K562 (cell line): ENCODE data around the gene KLHL29. TPM values are rescaled to one million over a fixed set of nuclear protein-coding genes. Genes with fewer than 3 reads are reported as not detected.

Source experiments
- ATAC-seq: fragments of 200-7000 bp; cut with Tn5 transposase; 3 replicates; pipeline ENCODE4 v1.9.1; 2020; ENCODE audit warnings: moderate library complexity
- BruUV-seq: library from RNA; stranded (reverse); fragments of 400-500 nt; replicated peaks from 2 replicates; lab custom pipeline; 2021; lab: Mats Ljungman, UMichigan
- CTCF ChIA-PET: fragments of 300-600 bp; formaldehyde crosslinking; extraction: SDS; loops from one replicate; lab custom pipeline; 2021; ENCODE audit warnings: low intra/inter-chr PET ratio; lab: Yijun Ruan, JAX
- POLR2A ChIA-PET: fragments of 300-600, 350-650 bp; sonication (Branson Sonifier 250); formaldehyde crosslinking; extraction: SDS; loops from one replicate; lab custom pipeline; 2021; ENCODE audit warnings: antibody characterized with exemption, inconsistent platforms; lab: Yijun Ruan, JAX
- DNase-seq, 4 experiments: peaks; one replicate each; pipeline versions ENCODE4 v3.0.0 to v3.0.0-alpha.2; 2011 to 2018; ENCODE audit warnings: low spot score in 3 of 4, mixed read lengths in 3 of 4; ENCODE audit errors: extremely low read depth in 1 of 4
- FAIRE-seq: peaks from 2 replicates; lab custom pipeline; 2011; peaks lifted over from hg19 to GRCh38; lab: Jason Lieb, UNC
- H2AFZ ChIP-seq: 2 replicates; pipeline ENCODE4 v1.6.0; 2011; ENCODE audit warnings: low read depth, low read length, control low read depth, inconsistent platforms
- H3K27ac ChIP-seq: fragments of 200-600 bp; 3 replicates; pipeline ENCODE4 v1.8.0; 2011; ENCODE audit warnings: low read depth, mild to moderate bottlenecking, control low read depth, inconsistent platforms, low read length, moderate library complexity, mixed read lengths; ENCODE audit errors: extremely low read depth
- H3K27me3 ChIP-seq, 2 experiments: fragments of 300-600 bp in 1 of 2; 2 replicates in 1 of 2; 3 replicates in 1 of 2; pipeline versions ENCODE4 v1.6.0 to v1.8.0; 2011; ENCODE audit warnings: inconsistent platforms in 2 of 2, low read length in 2 of 2, mild to moderate bottlenecking in 1 of 2, mixed read lengths in 1 of 2, moderate library complexity in 1 of 2; ENCODE audit not compliant: control insufficient read depth in 2 of 2, insufficient read depth in 2 of 2
- H3K36me3 ChIP-seq: fragments of 300-600 bp; 3 replicates; pipeline ENCODE4 v1.8.0; 2011; ENCODE audit warnings: mild to moderate bottlenecking, low read length, inconsistent platforms; ENCODE audit not compliant: control insufficient read depth, insufficient read depth
- H3K4me1 ChIP-seq, 2 experiments: fragments of 200-600 bp in 1 of 2; replicated peaks in 1 of 2; 2 replicates in 1 of 2; 3 replicates in 1 of 2; pipeline versions ENCODE4 v1.5.1 to v1.8.0; 2011; ENCODE audit warnings: inconsistent platforms in 2 of 2, low read length in 2 of 2, mild to moderate bottlenecking in 1 of 2, mixed read lengths in 1 of 2, moderate library complexity in 1 of 2; ENCODE audit not compliant: control insufficient read depth in 2 of 2, insufficient read depth in 2 of 2
- H3K4me2 ChIP-seq: 2 replicates; pipeline ENCODE4 v1.6.1; 2011; ENCODE audit warnings: low read length, control low read depth, inconsistent platforms, mixed read lengths; ENCODE audit not compliant: insufficient read depth
- H3K4me3 ChIP-seq: fragments of 200-600 bp; sonication (generic), shearing (Covaris generic); 2 replicates; pipeline ENCODE4 v1.5.1; 2016; ENCODE audit warnings: control low read depth, inconsistent platforms
- H3K79me2 ChIP-seq: fragments of 200-600 bp; 3 replicates; pipeline ENCODE4 v1.8.0; 2011; ENCODE audit warnings: low read length, inconsistent platforms; ENCODE audit not compliant: control insufficient read depth, insufficient read depth
- H3K9ac ChIP-seq, 2 experiments: 2 replicates each; pipeline versions ENCODE4 v1.6.0 to v1.6.1; 2011; ENCODE audit warnings: low read depth in 2 of 2, low read length in 2 of 2, control low read depth in 1 of 2, inconsistent platforms in 1 of 2, mild to moderate bottlenecking in 1 of 2, mixed read lengths in 1 of 2; ENCODE audit not compliant: insufficient read depth in 1 of 2
- H3K9me1 ChIP-seq: one replicate; pipeline ENCODE4 v1.6.0; 2011; ENCODE audit warnings: inconsistent platforms, mild to moderate bottlenecking, low read length, moderate library complexity; ENCODE audit not compliant: control insufficient read depth, insufficient read depth
- H3K9me3 ChIP-seq: replicated peaks from 2 replicates; pipeline ENCODE4 v1.5.1; 2011; ENCODE audit warnings: low read depth, low read length, inconsistent platforms; ENCODE audit not compliant: control insufficient read depth, insufficient read depth
- H4K20me1 ChIP-seq: replicated peaks from 2 replicates; pipeline ENCODE4 v1.6.1; 2011; ENCODE audit warnings: low read length, inconsistent platforms, mixed read lengths; ENCODE audit not compliant: control insufficient read depth, insufficient read depth
- CHAMP1 ChIP-seq: fragments of 450-650 bp; IDR thresholded peaks from 2 replicates; pipeline ENCODE4 v1.6.1; 2016; ENCODE audit warnings: mild to moderate bottlenecking
- E2F4 ChIP-seq: sonication (generic); formaldehyde crosslinking; IDR thresholded peaks from 2 replicates; pipeline ENCODE4 v1.8.0; 2022; ENCODE audit warnings: mild to moderate bottlenecking, low read depth, missing genetic modification reagents
- ETV1 ChIP-seq: fragments of 450-650 bp; conservative IDR thresholded peaks from 2 replicates; pipeline ENCODE4 v1.6.1; 2016; ENCODE audit warnings: missing genetic modification characterization, control low read depth, low read depth, missing compliant biosample characterization
- HMBOX1 ChIP-seq: sonication (generic); IDR thresholded peaks from 2 replicates; pipeline ENCODE4 v1.6.1; 2016
- HMGN3 ChIP-seq: IDR thresholded peaks from 2 replicates; pipeline ENCODE4 v1.6.1; 2011; ENCODE audit warnings: borderline replicate concordance, low read depth, mild to moderate bottlenecking, mixed read lengths, low read length; ENCODE audit not compliant: insufficient read length; ENCODE audit errors: extremely low read depth
- POLR3A ChIP-seq: IDR thresholded peaks from 2 replicates; pipeline ENCODE4 v1.6.1; 2011; ENCODE audit warnings: borderline replicate concordance, mild to moderate bottlenecking, moderate library complexity; ENCODE audit not compliant: insufficient read length, insufficient read depth; ENCODE audit errors: extremely low read depth
- SRSF1 ChIP-seq: fragments of 200-400 bp; formaldehyde crosslinking; IDR thresholded peaks from 2 replicates; pipeline ENCODE4 v1.6.1; 2017; ENCODE audit warnings: mild to moderate bottlenecking, low read depth, low read length, moderate library complexity
- WHSC1 ChIP-seq: IDR thresholded peaks from one replicate; pipeline ENCODE4 v1.6.1; 2012; ENCODE audit warnings: low read length, control low read depth, inconsistent platforms
- WGBS: fragments of 100-300 bp; shearing (Covaris generic); methylation state at CpG from one replicate; pipeline ENCODE4 v1.1.6; 2016; ENCODE audit warnings: low coverage, mixed read lengths; ENCODE audit not compliant: insufficient coverage; ENCODE audit errors: missing lambda C conversion rate; 5-methylcytosine and 5-hydroxymethylcytosine counted together
- in situ Hi-C: fragments of 300-500 bp; cut with MboI; formaldehyde crosslinking; loops from 4 replicates; pipeline ENCODE4 v1.15.0; 2018; ENCODE audit warnings: inconsistent platforms, mixed read lengths
- intact Hi-C: fragments of 100-400 bp; cut with micrococcal nuclease; formaldehyde crosslinking; loops from 2 replicates; pipeline ENCODE4 v1.14.2; 2022
- polyA plus RNA-seq, 8 experiments: library from polyadenylated mRNA; depleted of rRNA in 4 of 8; stranded (reverse) in 5 of 8; unstranded in 3 of 8; fragments of >200 nt; fragmentation: Nextera tagmentation in 2 of 8; fragmentation: Illumina TruSeq in 1 of 8; extraction: Ambion mirVana in 2 of 8; extraction: Trizol in 1 of 8; gene quantifications; 2 replicates each; pipeline versions ENCODE4 v1.2.1 to v1.2.3, GENCODE V29; 2011 to 2014; ENCODE audit warnings: inconsistent platforms in 1 of 8, missing spikeins in 1 of 8
- total RNA-seq, 7 experiments: library from RNA; depleted of rRNA in 6 of 7; stranded (reverse); fragments of >200 nt in 6 of 7; fragmentation: Illumina TruSeq in 2 of 7; extraction: Trizol in 2 of 7; gene quantifications; 2 replicates each; pipeline versions ENCODE4 v1.2.1 to v1.2.3, GENCODE V29; 2011 to 2021; ENCODE audit warnings: low replicate concordance in 1 of 7

Gene KLHL29
- total and polyA plus RNA-seq, 9 of the 15 experiments (the other 6 are each of a cell fraction or from before 2014, with no cell fraction given) = 0.03 to 0.31 (median 0.08) TPM; not detected in 1

GRCh38 chr2:23625726-23626125, 240.7 kb downstream of the KLHL29 start:
- ChIA-PET CTCF (no interaction called here), POLR2A (no interaction called here)
- H3K27me3 ChIP-seq = peaks cover 29 to 86% of the 10 kb centered on the region in 2 experiments
- in situ Hi-C loops = no loop called here
- no peak for TF ChIP-seq SRSF1
- H3K9me1 ChIP-seq = no peaks in the 10 kb centered on the region
- H3K4me1 ChIP-seq = peaks cover 0 to 9% of the 10 kb centered on the region in 2 experiments; a peak in 2 of 5 replicates
- ATAC-seq (no peak), FAIRE-seq (no peak), DNase-seq (no peak)
- H4K20me1 ChIP-seq = no peaks in the 10 kb centered on the region
- H3K4me3 ChIP-seq = no peak overlapping the region
- peaks cover 2% of the 10 kb centered on the region; the same call in 1 of the 2 replicates for H3K9me3 ChIP-seq
- H3K79me2 ChIP-seq = no peaks in the 10 kb centered on the region
- H3K36me3 ChIP-seq = no peaks in the 10 kb centered on the region
- H2AFZ ChIP-seq = no peak overlapping the region
- H3K4me2 ChIP-seq = no peak overlapping the region
- intact Hi-C loops = no loop called here
- no peak overlapping the region for H3K9ac ChIP-seq
- no TSS peak for BruUV-seq
- H3K27ac ChIP-seq = no peak overlapping the region
- 0% methylated on average over 4 of the region's 4 CpGs for WGBS

- Histone ChIP-seq H3K9me3 (peaks cover 2% of the 10 kb centered on the region; the same call in 1 of the 2 replicates), H3K4me2 (no peak overlapping the region), H3K36me3 (no peaks in the 10 kb centered on the region), H3K4me3 (no peak overlapping the region), H3K79me2 (no peaks in the 10 kb centered on the region), H3K9me1 (no peaks in the 10 kb centered on the region), H3K4me1 (peaks cover 0 to 9% of the 10 kb centered on the region in 2 experiments; a peak in 2 of 5 replicates), H2AFZ (no peak overlapping the region), H3K27me3 (peaks cover 32 to 86% of the 10 kb centered on the region in 2 experiments), H4K20me1 (no peaks in the 10 kb centered on the region), H3K9ac (no peak overlapping the region), H3K27ac (no peak overlapping the region)
- no TSS peak for BruUV-seq
- CTCF ChIA-PET = no interaction called here
- FAIRE-seq (no peak), ATAC-seq (no peak), DNase-seq (no peak)
- 2% methylated on average over 14 of the region's 17 CpGs for WGBS
- POLR2A ChIA-PET = interaction anchor here (1.6 kb wide), 1 partner anchor 8 kb away, joined by 5 read pairs; no protein-coding TSS in a partner anchor
- intact Hi-C loops = no loop called here
- in situ Hi-C loops = no loop called here
- TF ChIP-seq ETV1 (tag) = no peak
- no peak for TF ChIP-seq HMBOX1
- TF ChIP-seq HMGN3 = no peak
- no peak for TF ChIP-seq CHAMP1
- TF ChIP-seq WHSC1 = no peak
- no peak for TF ChIP-seq E2F4 (CRISPR knock-in tag)
- TF ChIP-seq POLR3A = no peak
Observed at GRCh38 chr2:23626701-23627230, 241.8 kb downstream of the KLHL29 start.
